ENCODE results near the gene PTPRM. TPM values are rescaled to one million over a fixed set of nuclear protein-coding genes. Genes with fewer than 3 reads are reported as not detected.

PTPRM gene
- total and polyA plus RNA-seq, 9 donors: 45.6 to 82.0 (median 56.9) TPM

- no peaks in the 10 kb centered on the region for H3K27me3 ChIP-seq
- no peaks in the 10 kb centered on the region for H3K9me3 ChIP-seq
- no peaks in the 10 kb centered on the region for H3K36me3 ChIP-seq
- TF ChIP-seq CTCF (IDR thresholded peaks at IDR 0.05) (no peak), EP300 (IDR thresholded peaks at IDR 0.05) (no peak), POLR2A (IDR thresholded peaks at IDR 0.05) (no peak)
- H3K27ac ChIP-seq: no peak overlapping the region
- no peak for DNase-seq
- H3K4me1 ChIP-seq (ENCODE audit: insufficient read depth): peaks cover 4% of the 10 kb centered on the region
- no peak overlapping the region for H3K4me3 ChIP-seq
- 92 to 94% (median 92%) methylated on average over 6 of the region's 6 CpGs for WGBS, 3 donors
- intact Hi-C loops (cut with DNase I): no loop called here
Observed at GRCh38 chr18:7601246-7601615, 34.1 kb downstream of the PTPRM start.

DNA sequence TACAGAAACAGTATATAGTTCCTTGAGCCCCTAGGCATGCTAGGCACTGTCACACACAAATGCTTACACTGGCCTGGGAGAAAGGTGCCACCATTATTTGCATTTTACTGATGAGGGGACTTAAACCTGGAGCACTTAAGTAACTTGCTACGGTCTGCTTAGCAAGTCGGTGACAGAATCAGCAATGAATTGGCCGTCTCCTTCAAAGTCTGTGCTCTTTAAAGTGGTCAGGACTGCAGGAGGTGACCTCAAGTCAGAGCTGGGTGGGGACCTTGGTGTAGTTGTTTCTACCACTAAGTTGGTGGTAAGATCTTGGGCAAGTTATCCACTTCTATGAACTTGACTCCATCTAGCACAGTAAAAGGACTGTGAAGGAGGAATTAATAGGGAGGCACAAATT, 34.8 kb downstream of the PTPRM start:
- no peak for TF ChIP-seq CTCF (IDR thresholded peaks at IDR 0.05)
- TF ChIP-seq POLR2A (IDR thresholded peaks at IDR 0.05): no peak
- no peak for TF ChIP-seq EP300 (IDR thresholded peaks at IDR 0.05)
- WGBS, 3 donors: 97 to 98% (median 97%) methylated on average over 3 of the region's 3 CpGs
- Histone ChIP-seq H3K9me3 (no peaks in the 10 kb centered on the region), H3K36me3 (no peaks in the 10 kb centered on the region), H3K27me3 (no peaks in the 10 kb centered on the region), H3K4me3 (no peak overlapping the region), H3K4me1 (ENCODE audit: insufficient read depth) (peaks cover 7% of the 10 kb centered on the region), H3K27ac (no peak overlapping the region)
- intact Hi-C loops (cut with DNase I): no loop called here
- no peak for DNase-seq

- intact Hi-C loops (cut with DNase I): no loop called here
- Histone ChIP-seq H3K4me1 (ENCODE audit: insufficient read depth) (peaks cover 7% of the 10 kb centered on the region), H3K27me3 (no peaks in the 10 kb centered on the region), H3K27ac (no peak overlapping the region), H3K36me3 (no peaks in the 10 kb centered on the region), H3K9me3 (no peaks in the 10 kb centered on the region), H3K4me3 (no peak overlapping the region)
- TF ChIP-seq CTCF (IDR thresholded peaks at IDR 0.05): no peak
- whole genome bisulfite sequencing, 3 donors: 90 to 92% (median 91%) methylated on average over 4 of the region's 4 CpGs
- no peak for DNase-seq
Observed at GRCh38 chr18:7603259-7604000, 36.3 kb downstream of the PTPRM start.

DNA sequence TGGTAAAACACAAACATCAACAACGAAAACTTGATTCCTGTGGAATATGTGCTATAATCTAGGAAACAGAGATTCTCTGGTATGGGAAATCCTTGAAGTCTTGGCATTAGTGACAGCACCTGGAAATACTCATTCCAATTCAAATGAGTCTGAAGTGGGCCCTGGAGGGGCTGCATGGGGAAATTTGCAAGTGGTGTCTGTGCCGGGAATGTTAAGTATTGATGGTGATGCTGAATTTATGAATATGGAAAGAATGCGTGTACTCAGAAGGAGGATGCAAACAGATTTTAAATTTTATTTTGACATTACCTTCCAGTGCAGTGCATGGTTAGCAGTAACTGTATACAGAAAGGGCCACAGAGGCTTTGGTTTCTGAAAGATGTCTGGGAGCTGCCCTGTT, 37.2 kb downstream of the PTPRM start:
- DNase-seq: no peak
- H3K4me3 ChIP-seq: no peak overlapping the region
- TF ChIP-seq CTCF (IDR thresholded peaks at IDR 0.05): no peak
- TF ChIP-seq POLR2A (IDR thresholded peaks at IDR 0.05): no peak
- TF ChIP-seq EP300 (IDR thresholded peaks at IDR 0.05): no peak
- no peaks in the 10 kb centered on the region for H3K27me3 ChIP-seq
- H3K27ac ChIP-seq: no peak overlapping the region
- 88 to 94% (median 91%) methylated on average over 3 of the region's 3 CpGs for WGBS, 3 donors
- H3K9me3 ChIP-seq: no peaks in the 10 kb centered on the region
- H3K36me3 ChIP-seq: no peaks in the 10 kb centered on the region
- intact Hi-C loops (cut with DNase I): no loop called here
- H3K4me1 ChIP-seq (ENCODE audit: insufficient read depth): peaks cover 13% of the 10 kb centered on the region

Data from ovary (tissue), 9 donors.